GM20000 (cell line): Measurements from ENCODE around the gene CDKN1A.

ENCODE experiments used
- DNase-seq: peaks from one replicate; pipeline ENCODE4 v3.0.0; 2012; ENCODE audit warnings: low spot score
- TF ChIP-seq, protein P1 (sequence below): IDR thresholded peaks from 2 replicates; pipeline ENCODE4 v1.5.1; 2012; ENCODE audit warnings: mild to moderate bottlenecking, control low read depth; ENCODE audit errors: extremely low read depth, missing control alignments

Gene CDKN1A

DNA sequence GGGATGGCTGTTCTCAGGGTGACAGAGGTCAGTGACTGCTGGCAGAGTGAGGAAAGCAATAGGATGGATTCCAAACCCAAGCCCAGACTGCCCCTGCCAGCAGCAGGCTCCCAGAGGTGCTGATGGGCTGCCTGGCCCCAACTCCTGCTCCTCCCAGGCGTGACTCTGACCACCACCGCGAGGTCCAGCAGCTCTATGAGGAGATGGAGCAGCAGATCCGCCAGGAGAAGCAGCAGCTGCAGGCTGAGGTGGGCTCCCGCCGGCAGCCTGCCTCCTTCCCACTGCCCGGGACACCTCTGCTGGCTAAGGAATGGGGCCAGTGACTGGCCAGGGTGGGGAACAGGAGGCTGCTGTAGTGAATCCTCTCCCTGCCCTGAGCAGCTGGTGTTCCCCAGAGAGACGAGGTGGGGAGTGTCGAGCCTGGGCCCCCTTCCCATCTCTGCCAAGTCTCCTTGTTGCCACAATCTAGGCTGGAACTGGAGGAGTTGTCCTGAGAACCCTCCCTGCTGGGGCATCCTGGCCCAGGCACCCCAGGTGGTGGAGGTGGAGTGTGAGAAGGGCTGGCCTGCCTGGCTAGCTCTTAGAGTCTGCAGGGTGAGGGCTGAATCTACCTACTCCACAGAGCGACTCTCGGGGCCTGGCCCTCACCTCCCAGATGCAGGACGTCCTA, 39.5 kb downstream of the CDKN1A start:
- TF ChIP-seq, protein P1, sequence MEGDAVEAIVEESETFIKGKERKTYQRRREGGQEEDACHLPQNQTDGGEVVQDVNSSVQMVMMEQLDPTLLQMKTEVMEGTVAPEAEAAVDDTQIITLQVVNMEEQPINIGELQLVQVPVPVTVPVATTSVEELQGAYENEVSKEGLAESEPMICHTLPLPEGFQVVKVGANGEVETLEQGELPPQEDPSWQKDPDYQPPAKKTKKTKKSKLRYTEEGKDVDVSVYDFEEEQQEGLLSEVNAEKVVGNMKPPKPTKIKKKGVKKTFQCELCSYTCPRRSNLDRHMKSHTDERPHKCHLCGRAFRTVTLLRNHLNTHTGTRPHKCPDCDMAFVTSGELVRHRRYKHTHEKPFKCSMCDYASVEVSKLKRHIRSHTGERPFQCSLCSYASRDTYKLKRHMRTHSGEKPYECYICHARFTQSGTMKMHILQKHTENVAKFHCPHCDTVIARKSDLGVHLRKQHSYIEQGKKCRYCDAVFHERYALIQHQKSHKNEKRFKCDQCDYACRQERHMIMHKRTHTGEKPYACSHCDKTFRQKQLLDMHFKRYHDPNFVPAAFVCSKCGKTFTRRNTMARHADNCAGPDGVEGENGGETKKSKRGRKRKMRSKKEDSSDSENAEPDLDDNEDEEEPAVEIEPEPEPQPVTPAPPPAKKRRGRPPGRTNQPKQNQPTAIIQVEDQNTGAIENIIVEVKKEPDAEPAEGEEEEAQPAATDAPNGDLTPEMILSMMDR, result no peak
- no peak for DNase-seq

DNA sequence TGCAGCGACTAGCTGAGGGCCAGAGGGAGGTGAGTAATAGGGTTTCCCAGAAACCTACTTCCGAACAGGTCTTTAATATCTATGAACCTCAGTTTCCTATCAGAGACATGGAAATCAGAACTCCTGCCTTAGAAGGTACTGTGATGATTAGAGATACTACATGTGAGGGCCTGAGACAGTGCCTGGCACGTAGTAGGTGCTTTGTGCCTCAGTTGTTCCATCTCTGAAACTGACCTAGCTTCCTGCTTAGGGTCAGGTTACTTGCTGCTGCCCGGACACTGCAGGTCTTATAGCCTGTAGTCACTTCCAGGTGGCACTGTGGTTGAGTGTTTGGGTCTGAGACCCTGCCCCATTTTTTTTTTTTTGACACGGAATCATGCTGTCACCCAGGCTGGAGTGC, 40.0 kb downstream of the CDKN1A start:
- TF ChIP-seq, protein P1, result no peak
- no peak for DNase-seq

DNA sequence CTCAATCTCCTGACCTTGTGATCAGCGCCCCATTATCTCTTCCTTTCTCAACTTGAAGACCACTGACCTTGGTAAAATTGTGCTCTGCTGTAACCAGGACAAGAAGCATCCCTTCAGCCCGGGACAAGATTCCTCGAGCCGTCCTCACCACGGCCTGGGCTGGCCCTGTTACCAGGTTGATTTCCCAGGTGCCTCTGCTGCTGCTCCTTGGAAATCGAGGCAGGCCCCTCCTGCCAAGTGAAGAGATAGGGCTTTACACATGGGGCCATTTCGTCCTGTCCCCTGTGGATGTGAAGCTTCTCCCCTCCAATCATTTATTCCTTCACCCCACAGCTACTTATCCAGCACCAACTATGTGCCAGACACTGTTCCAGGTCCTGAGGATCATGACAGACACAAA, 40.6 kb downstream of the CDKN1A start:
- TF ChIP-seq, protein P1, result no peak
- DNase-seq, result no peak

DNA sequence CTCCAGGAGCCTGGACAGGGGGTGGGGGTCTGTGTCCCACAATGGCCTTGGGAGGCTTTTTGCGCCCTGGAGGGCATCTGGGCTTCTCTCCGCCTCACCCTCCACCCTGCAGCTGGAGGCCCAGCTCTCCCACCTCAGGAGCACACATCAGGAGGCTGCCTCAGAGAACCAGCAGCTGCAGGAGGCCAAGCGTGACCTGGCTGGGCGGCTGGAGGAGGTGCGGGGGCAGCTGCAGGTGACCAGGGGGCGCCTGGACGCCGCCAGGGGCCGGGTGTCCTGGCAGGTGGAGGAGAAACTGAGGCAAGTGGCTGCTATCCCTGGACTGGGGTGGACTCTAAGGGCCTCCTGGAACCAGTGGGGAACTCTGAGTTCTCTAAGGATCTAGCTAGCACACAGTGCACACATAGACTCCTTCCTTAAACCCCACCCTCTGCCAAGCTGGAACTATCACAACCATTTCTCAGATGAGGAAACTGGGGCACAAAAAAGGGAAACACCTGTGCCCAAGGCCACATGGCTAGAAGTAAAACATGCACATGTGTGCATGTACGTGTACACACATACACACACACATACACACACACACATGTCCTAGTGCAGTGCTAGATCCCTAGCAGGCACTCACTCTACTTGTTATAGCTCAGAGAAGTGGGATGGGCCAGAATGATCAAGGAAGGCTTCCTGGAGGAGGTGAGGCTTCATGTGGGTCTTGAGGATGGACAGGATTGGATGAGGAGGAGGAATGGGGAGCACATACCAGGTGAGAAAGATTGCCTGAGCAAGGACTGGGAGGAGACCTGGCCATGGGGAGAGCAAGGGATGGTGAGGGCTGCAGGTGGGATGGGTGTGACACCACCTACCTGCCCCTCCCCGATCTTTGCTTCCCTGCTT, 42.0 kb downstream of the CDKN1A start:
- DNase-seq, result peak; percentile 31
- TF ChIP-seq, protein P1, result no peak

DNA sequence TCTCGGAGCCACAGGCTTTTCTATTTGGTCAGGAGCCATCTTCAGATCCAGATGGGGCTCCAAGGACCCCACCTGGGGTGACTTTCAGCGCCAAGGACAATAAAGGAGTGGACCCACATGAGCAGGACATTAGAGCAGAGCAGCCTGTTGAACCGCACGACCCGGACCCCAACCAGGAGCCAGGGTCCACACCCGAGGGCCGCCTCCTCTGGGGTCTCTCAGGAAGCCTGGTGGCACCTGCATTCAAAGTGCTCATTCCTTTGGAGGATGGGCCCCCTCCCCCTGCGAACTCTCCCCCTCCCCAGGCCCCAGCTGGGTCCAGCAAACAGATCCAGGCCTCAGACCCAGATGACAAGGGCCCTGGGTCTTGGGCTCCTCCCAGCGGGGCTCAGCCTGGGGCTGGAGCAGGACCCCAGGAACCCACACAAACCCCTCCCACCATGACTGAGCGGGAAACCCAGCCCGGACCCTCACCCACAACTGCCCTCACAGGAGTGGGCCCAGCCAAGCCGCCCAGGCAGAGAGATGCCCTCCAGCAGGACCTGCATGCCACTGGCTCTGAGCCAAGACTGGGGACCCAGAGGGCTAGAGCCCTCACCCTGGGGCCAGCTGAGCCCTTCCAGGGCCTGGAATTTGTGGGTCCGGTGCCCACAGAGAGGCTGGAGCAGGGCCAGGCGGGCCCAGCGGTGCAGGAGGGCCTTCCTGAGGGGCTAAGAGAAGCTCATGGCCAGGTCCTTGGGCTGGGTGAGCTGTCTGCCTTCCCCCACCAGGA, 43.0 kb downstream of the CDKN1A start:
- TF ChIP-seq, protein P1, result no peak

DNA sequence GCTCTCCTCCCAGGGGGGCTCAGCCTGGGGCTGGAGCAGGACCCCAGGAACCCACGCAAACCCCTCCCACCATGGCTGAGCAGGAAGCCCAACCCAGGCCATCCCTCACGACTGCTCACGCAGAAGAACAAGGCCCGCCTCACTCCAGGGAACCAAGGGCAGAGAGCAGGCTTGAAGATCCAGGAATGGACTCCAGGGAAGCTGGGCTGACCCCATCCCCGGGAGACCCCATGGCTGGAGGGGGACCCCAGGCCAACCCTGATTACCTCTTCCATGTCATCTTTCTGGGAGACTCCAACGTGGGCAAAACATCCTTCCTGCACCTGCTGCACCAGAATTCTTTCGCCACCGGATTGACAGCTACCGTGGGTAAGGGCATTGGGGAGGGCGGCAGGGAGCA, 43.9 kb downstream of the CDKN1A start:
- TF ChIP-seq, protein P1, result no peak
- DNase-seq, result no peak

More for the DNA sequence above, 43.0 kb downstream of the CDKN1A start:
- no peak for DNase-seq
